Lower lobe of right lung (tissue), 2 donors: ENCODE results near the gene PGM2L1. TPM values are rescaled to one million over a fixed set of nuclear protein-coding genes. Genes with fewer than 3 reads are reported as not detected.
A peak's percentile ranks its signal among the peaks of the same experiment; 100 is the strongest.
"Not testable (repeated sequence)": the region's sequence is repeated elsewhere in the genome, so short reads cannot be mapped to it uniquely, and the experiment has no call there.

Experiments used
- ATAC-seq, 2 donors: fragments of 200-7000 bp; cut with Tn5 transposase; one replicate each; pipeline ENCODE4 v1.9.1; 2020 to 2022; ENCODE audit warnings: mild to moderate bottlenecking in 2 of 2, moderate library complexity in 2 of 2
- DNase-seq: peaks from one replicate; pipeline ENCODE4 v3.0.0-alpha.2; 2020
- H3K27ac ChIP-seq: fragments of 200-600 bp; one replicate; pipeline ENCODE4 v1.8.0; 2022
- H3K27me3 ChIP-seq: fragments of 200-600 bp; one replicate; pipeline ENCODE4 v1.8.0; 2022; ENCODE audit warnings: low read depth
- H3K36me3 ChIP-seq: fragments of 200-600 bp; one replicate; pipeline ENCODE4 v1.8.0; 2022; ENCODE audit warnings: mild to moderate bottlenecking
- H3K4me1 ChIP-seq: fragments of 200-600 bp; one replicate; pipeline ENCODE4 v1.8.0; 2022
- H3K4me3 ChIP-seq: fragments of 200-600 bp; one replicate; pipeline ENCODE4 v1.8.0; 2022; ENCODE audit warnings: mild to moderate bottlenecking
- H3K9me3 ChIP-seq: fragments of 200-600 bp; one replicate; pipeline ENCODE4 v1.8.0; 2022
- CTCF ChIP-seq: fragments of 200-600 bp; IDR thresholded peaks from one replicate; pipeline ENCODE4 v1.8.0; 2022; ENCODE audit warnings: antibody characterized with exemption, mild to moderate bottlenecking
- intact Hi-C: fragments of 100-400 bp; cut with DNase I; formaldehyde crosslinking; loops from one replicate; pipeline ENCODE4 v1.11.0; 2022
- total RNA-seq: library from RNA; stranded (reverse); fragmentation: NEBNext Ultra II Directional; extraction: Animal tissue kit (Norgen Biotek cat#: 25700); gene quantifications from one replicate; pipeline ENCODE4 v1.2.1, GENCODE V29; 2021
- donor health status: DM: no; HTN: yes; CAD: no; lungs with severe emphysema.

PGM2L1 gene
- total RNA-seq, 1 donor from 2014 or later, result 5.2 TPM

- Histone ChIP-seq H3K4me1 (peaks cover 10% of the 10 kb centered on the region), H3K27ac (peak overlapping the region; percentile 42), H3K4me3 (no peak overlapping the region), H3K36me3 (no peaks in the 10 kb centered on the region), H3K9me3 (no peaks in the 10 kb centered on the region), H3K27me3 (no peaks in the 10 kb centered on the region)
- TF ChIP-seq CTCF, result no peak
- intact Hi-C loops, result no loop called here
- DNase-seq, result no peak
- peak; percentile 62 to 83 for ATAC-seq
These were observed 19.2 kb upstream of the PGM2L1 start for GRCh38 chr11:74417379-74417804.

GRCh38 chr11:74416974-74417373 is 18.7 kb upstream of the PGM2L1 start:
- intact Hi-C loops, H3K36me3 ChIP-seq, H3K27ac ChIP-seq, H3K27me3 ChIP-seq, H3K9me3 ChIP-seq, H3K4me3 ChIP-seq, DNase-seq: not testable (repeated sequence)
- ATAC-seq, result peak in 1 of 2 donors; percentile 54
- H3K4me1 ChIP-seq, result peaks cover 10% of the 10 kb centered on the region

- no peaks in the 10 kb centered on the region for H3K36me3 ChIP-seq
- no peak overlapping the region for H3K4me3 ChIP-seq
- no peak overlapping the region for H3K27ac ChIP-seq
- TF ChIP-seq CTCF, result no peak
- H3K4me1 ChIP-seq, result peaks cover under 1% of the 10 kb centered on the region
- H3K9me3 ChIP-seq, result no peaks in the 10 kb centered on the region
- ATAC-seq, result no peak
- no peaks in the 10 kb centered on the region for H3K27me3 ChIP-seq
- DNase-seq, result no peak
- intact Hi-C loops, result no loop called here
These were observed 14.6 kb upstream of the PGM2L1 start for GRCh38 chr11:74412733-74413359.

GRCh38 chr11:74412321-74412720 is 14.1 kb upstream of the PGM2L1 start:
- no peak overlapping the region for H3K27ac ChIP-seq
- H3K36me3 ChIP-seq, result no peaks in the 10 kb centered on the region
- no peak overlapping the region for H3K4me3 ChIP-seq
- H3K9me3 ChIP-seq, result no peaks in the 10 kb centered on the region
- ATAC-seq, result no peak
- TF ChIP-seq CTCF, result no peak
- H3K4me1 ChIP-seq, result no peaks in the 10 kb centered on the region
- intact Hi-C loops, result no loop called here
- no peaks in the 10 kb centered on the region for H3K27me3 ChIP-seq
- no peak for DNase-seq

- Histone ChIP-seq H3K27ac (no peak overlapping the region), H3K36me3 (no peaks in the 10 kb centered on the region), H3K9me3 (no peaks in the 10 kb centered on the region), H3K4me1 (no peaks in the 10 kb centered on the region), H3K4me3 (no peak overlapping the region), H3K27me3 (no peaks in the 10 kb centered on the region)
- DNase-seq, result no peak
- no peak for TF ChIP-seq CTCF
- intact Hi-C loops, result no loop called here
- ATAC-seq, result no peak
These were observed 11.4 kb upstream of the PGM2L1 start for GRCh38 chr11:74409633-74410032.

GRCh38 chr11:74403607-74404321 is 5.5 kb upstream of the PGM2L1 start:
- H3K9me3 ChIP-seq, result no peaks in the 10 kb centered on the region
- intact Hi-C loops, result no loop called here
- H3K27ac ChIP-seq, result no peak overlapping the region
- TF ChIP-seq CTCF, result no peak
- no peak for DNase-seq
- H3K27me3 ChIP-seq, result no peaks in the 10 kb centered on the region
- no peak overlapping the region for H3K4me3 ChIP-seq
- ATAC-seq, result no peak
- no peaks in the 10 kb centered on the region for H3K36me3 ChIP-seq
- no peaks in the 10 kb centered on the region for H3K4me1 ChIP-seq
